Subcutaneous abdominal adipose tissue (tissue), 5 donors: ENCODE data around the gene NEDD8.

Source experiments
- H3K27ac ChIP-seq: one replicate; pipeline ENCODE4 v1.7.0; 2013; ENCODE audit warnings: low read depth, mild to moderate bottlenecking, inconsistent platforms, low read length, moderate library complexity
- H3K27me3 ChIP-seq, 5 donors: one replicate each; pipeline ENCODE4 v1.7.0; 2013; ENCODE audit warnings: low read length in 5 of 5, inconsistent platforms in 1 of 5; ENCODE audit not compliant: control insufficient read depth in 5 of 5, insufficient read depth in 4 of 5
- H3K36me3 ChIP-seq, 5 donors: one replicate each; pipeline ENCODE4 v1.7.0; 2013; ENCODE audit warnings: low read length in 5 of 5; ENCODE audit not compliant: control insufficient read depth in 5 of 5, insufficient read depth in 5 of 5
- H3K4me1 ChIP-seq, 5 donors: one replicate each; pipeline ENCODE4 v1.7.0; 2013; ENCODE audit warnings: low read length in 5 of 5, mild to moderate bottlenecking in 3 of 5, moderate library complexity in 1 of 5; ENCODE audit not compliant: control insufficient read depth in 5 of 5, insufficient read depth in 5 of 5
- H3K4me3 ChIP-seq, 5 donors: one replicate each; pipeline ENCODE4 v1.7.0; 2013; ENCODE audit warnings: low read length in 5 of 5, low read depth in 1 of 5
- H3K9ac ChIP-seq, 5 donors: one replicate each; pipeline ENCODE4 v1.7.0; 2013; ENCODE audit warnings: low read length in 5 of 5, mild to moderate bottlenecking in 4 of 5, moderate library complexity in 3 of 5
- H3K9me3 ChIP-seq, 5 donors: one replicate each; pipeline ENCODE4 v1.7.0; 2013; ENCODE audit warnings: low read length in 5 of 5; ENCODE audit not compliant: control insufficient read depth in 5 of 5
- donor health status: healthy.
- donor health status: healthy.
- donor health status: healthy.
- donor health status: healthy.
- donor health status: healthy.

The NEDD8 gene

GRCh38 chr14:24181371-24182077 is 50.6 kb downstream of the NEDD8 start:
- peaks cover 0 to 100% (median 95%) of the 10 kb centered on the region in 5 donors for H3K36me3 ChIP-seq
- no peak overlapping the region for H3K4me3 ChIP-seq
- no peaks in the 10 kb centered on the region for H3K27me3 ChIP-seq
- no peak overlapping the region for H3K9ac ChIP-seq
- no peaks in the 10 kb centered on the region for H3K9me3 ChIP-seq
- no peak overlapping the region for H3K27ac ChIP-seq
- no peaks in the 10 kb centered on the region for H3K4me1 ChIP-seq

- peak overlapping the region in 1 of 5 donors; percentile 37 for H3K9ac ChIP-seq
- no peaks in the 10 kb centered on the region for H3K27me3 ChIP-seq
- peaks cover 0 to 95% (median 87%) of the 10 kb centered on the region in 5 donors for H3K36me3 ChIP-seq
- H3K4me1 ChIP-seq = no peaks in the 10 kb centered on the region
- no peak overlapping the region for H3K4me3 ChIP-seq
- no peaks in the 10 kb centered on the region for H3K9me3 ChIP-seq
- H3K27ac ChIP-seq = peak overlapping the region; percentile 10
These were observed 52.0 kb downstream of the NEDD8 start for GRCh38 chr14:24179961-24180796.

GRCh38 chr14:24179294-24179960 is 52.7 kb downstream of the NEDD8 start:
- no peak overlapping the region for H3K4me3 ChIP-seq
- H3K9ac ChIP-seq = peak overlapping the region in 1 of 5 donors; percentile 37
- H3K27me3 ChIP-seq = no peaks in the 10 kb centered on the region
- H3K4me1 ChIP-seq = no peaks in the 10 kb centered on the region
- peaks cover 0 to 94% (median 81%) of the 10 kb centered on the region in 5 donors for H3K36me3 ChIP-seq
- peak overlapping the region; percentile 10 for H3K27ac ChIP-seq
- H3K9me3 ChIP-seq = no peaks in the 10 kb centered on the region

GRCh38 chr14:24178399-24179178 is 53.6 kb downstream of the NEDD8 start:
- Histone ChIP-seq H3K4me3 (no peak overlapping the region), H3K4me1 (no peaks in the 10 kb centered on the region), H3K36me3 (peaks cover 0 to 89% (median 73%) of the 10 kb centered on the region in 5 donors), H3K9me3 (no peaks in the 10 kb centered on the region), H3K9ac (no peak overlapping the region), H3K27ac (no peak overlapping the region), H3K27me3 (no peaks in the 10 kb centered on the region)

GRCh38 chr14:24177891-24178290 is 54.3 kb downstream of the NEDD8 start:
- no peak overlapping the region for H3K27ac ChIP-seq
- H3K36me3 ChIP-seq = peaks cover 0 to 89% (median 73%) of the 10 kb centered on the region in 5 donors
- no peaks in the 10 kb centered on the region for H3K4me1 ChIP-seq

GRCh38 chr14:24177041-24177825 is 54.9 kb downstream of the NEDD8 start:
- Histone ChIP-seq H3K9me3 (no peaks in the 10 kb centered on the region), H3K4me3 (no peak overlapping the region), H3K36me3 (peaks cover 0 to 89% (median 70%) of the 10 kb centered on the region in 5 donors), H3K9ac (no peak overlapping the region), H3K27ac (no peak overlapping the region), H3K27me3 (no peaks in the 10 kb centered on the region), H3K4me1 (peaks cover 0 to under 1% (median 0%) of the 10 kb centered on the region in 5 donors)

More at GRCh38 chr14:24177891-24178290, 54.3 kb downstream of the NEDD8 start:
- no peaks in the 10 kb centered on the region for H3K9me3 ChIP-seq
- no peak overlapping the region for H3K4me3 ChIP-seq
- H3K27me3 ChIP-seq = no peaks in the 10 kb centered on the region
- no peak overlapping the region for H3K9ac ChIP-seq

- Histone ChIP-seq H3K4me1 (peaks cover 0 to 7% (median 5%) of the 10 kb centered on the region in 5 donors), H3K36me3 (peaks cover 0 to 83% (median 64%) of the 10 kb centered on the region in 5 donors), H3K4me3 (no peak overlapping the region), H3K27me3 (no peaks in the 10 kb centered on the region), H3K9me3 (no peaks in the 10 kb centered on the region), H3K9ac (no peak overlapping the region), H3K27ac (no peak overlapping the region)
These were observed 55.6 kb downstream of the NEDD8 start for GRCh38 chr14:24176599-24176998.

- Histone ChIP-seq H3K9ac (no peak overlapping the region), H3K9me3 (no peaks in the 10 kb centered on the region), H3K27me3 (no peaks in the 10 kb centered on the region), H3K4me1 (peaks cover 0 to 11% (median 5%) of the 10 kb centered on the region in 5 donors), H3K36me3 (peaks cover 2 to 61% (median 36%) of the 10 kb centered on the region in 5 donors), H3K27ac (no peak overlapping the region), H3K4me3 (no peak overlapping the region)
These were observed 59.3 kb downstream of the NEDD8 start for GRCh38 chr14:24172871-24173281.
